Keratinocyte (primary cell): ENCODE results near the gene EHHADH. TPM values are rescaled to one million over a fixed set of nuclear protein-coding genes. Genes with fewer than 3 reads are reported as not detected.

ENCODE experiments used
- DNase-seq: peaks from one replicate; pipeline ENCODE4 v3.0.0-alpha.2; 2011; ENCODE audit warnings: low read depth, missing footprints, low spot score
- FAIRE-seq: peaks from 2 replicates; lab custom pipeline; 2011; peaks lifted over from hg19 to GRCh38; lab: Jason Lieb, UNC
- H2AFZ ChIP-seq: 2 replicates; pipeline ENCODE4 v1.6.0; 2012; ENCODE audit warnings: low read length, control low read depth, inconsistent platforms; ENCODE audit not compliant: control insufficient read depth
- H3K27ac ChIP-seq: 2 replicates; pipeline ENCODE4 v1.5.1; 2011; ENCODE audit warnings: low read length; ENCODE audit not compliant: control insufficient read depth, insufficient read depth
- H3K27me3 ChIP-seq: 3 replicates; pipeline ENCODE4 v1.6.0; 2011; ENCODE audit warnings: low read length; ENCODE audit not compliant: control insufficient read depth, insufficient read depth; ENCODE audit errors: extremely low read depth
- H3K36me3 ChIP-seq, 2 experiments: 2 replicates in 1 of 2; 3 replicates in 1 of 2; pipeline ENCODE4 v1.5.1; 2011; ENCODE audit warnings: low read length in 2 of 2, mild to moderate bottlenecking in 1 of 2; ENCODE audit not compliant: control insufficient read depth in 2 of 2, insufficient read depth in 2 of 2; ENCODE audit errors: extremely low read depth in 1 of 2
- H3K4me1 ChIP-seq: 3 replicates; pipeline ENCODE4 v1.5.1; 2011; ENCODE audit warnings: low read length; ENCODE audit not compliant: control insufficient read depth, insufficient read depth; ENCODE audit errors: extremely low read depth
- H3K4me2 ChIP-seq: 3 replicates; pipeline ENCODE4 v1.6.0; 2011; ENCODE audit warnings: low read depth, low read length; ENCODE audit not compliant: control insufficient read depth, insufficient read depth; ENCODE audit errors: extremely low read depth
- H3K4me3 ChIP-seq, 3 experiments: fragments of 200-600 bp in 1 of 3; sonication (generic) in 1 of 3; 2 replicates in 2 of 3; 3 replicates in 1 of 3; pipeline ENCODE4 v1.5.1; 2011 to 2016; ENCODE audit warnings: low read length in 3 of 3, mild to moderate bottlenecking in 3 of 3, control low read depth in 2 of 3, inconsistent platforms in 1 of 3, low read depth in 1 of 3, mixed read lengths in 1 of 3, mixed run types in 1 of 3, moderate library complexity in 1 of 3; ENCODE audit not compliant: control insufficient read depth in 2 of 3, insufficient read depth in 2 of 3; ENCODE audit errors: extremely low read depth in 1 of 3
- H3K79me2 ChIP-seq: 2 replicates; pipeline ENCODE4 v1.6.0; 2012; ENCODE audit warnings: low read length; ENCODE audit not compliant: control insufficient read depth, insufficient read depth
- H3K9ac ChIP-seq: 3 replicates; pipeline ENCODE4 v1.6.0; 2011; ENCODE audit warnings: low read length; ENCODE audit not compliant: control insufficient read depth, insufficient read depth; ENCODE audit errors: extremely low read depth
- H3K9me1 ChIP-seq: 3 replicates; pipeline ENCODE4 v1.6.0; 2011; ENCODE audit warnings: low read length; ENCODE audit not compliant: control insufficient read depth, insufficient read depth; ENCODE audit errors: extremely low read depth
- H3K9me3 ChIP-seq: 2 replicates; pipeline ENCODE4 v1.5.1; 2012; ENCODE audit warnings: low read depth, low read length; ENCODE audit not compliant: control insufficient read depth
- H4K20me1 ChIP-seq: 3 replicates; pipeline ENCODE4 v1.6.0; 2011; ENCODE audit warnings: low read length; ENCODE audit not compliant: control insufficient read depth, insufficient read depth; ENCODE audit errors: extremely low read depth
- EZH2 ChIP-seq: IDR thresholded peaks from one replicate; pipeline ENCODE4 v1.6.1; 2012; ENCODE audit warnings: inconsistent platforms, mild to moderate bottlenecking, low read length, moderate library complexity
- dilution Hi-C: fragments of 300-500 bp; cut with MboI; formaldehyde crosslinking; loops from one replicate; pipeline ENCODE4 v1.7.0; 2020; ENCODE audit warnings: low sequenced_read_pairs; ENCODE audit not compliant: extremely low pct_ligation_motif_present
- polyA plus RNA-seq, 5 experiments: library from polyadenylated mRNA; depleted of rRNA in 3 of 5; stranded (reverse) in 3 of 5; stranded (forward) in 1 of 5; unstranded in 1 of 5; fragments of >200 nt; gene quantifications; 1 replicate in 1 of 5; 2 replicates in 3 of 5; 3 replicates in 1 of 5; pipeline versions ENCODE4 v1.2.1 to v1.2.3, GENCODE V29; 2011 to 2012; ENCODE audit warnings: missing spikeins in 2 of 5, low read depth in 1 of 5, low replicate concordance in 1 of 5
- TF ChIP-seq, protein P1 (sequence below), 3 experiments: IDR thresholded peaks in 1 of 3; conservative IDR thresholded peaks in 1 of 3; optimal IDR thresholded peaks in 1 of 3; 2 replicates in 2 of 3; 3 replicates in 1 of 3; pipeline versions ENCODE3 to v1.5.1; 2011; ENCODE audit warnings: low read length in 3 of 3, mild to moderate bottlenecking in 3 of 3, moderate library complexity in 2 of 3, control low read depth in 1 of 3, inconsistent platforms in 1 of 3; ENCODE audit not compliant: insufficient read depth in 2 of 3; ENCODE audit errors: extremely low read depth in 1 of 3

EHHADH gene
- polyA plus RNA-seq, 1 donor (not counting 4 experiments of a cell fraction or from before 2014, with no cell fraction given): 5.6 TPM

DNA sequence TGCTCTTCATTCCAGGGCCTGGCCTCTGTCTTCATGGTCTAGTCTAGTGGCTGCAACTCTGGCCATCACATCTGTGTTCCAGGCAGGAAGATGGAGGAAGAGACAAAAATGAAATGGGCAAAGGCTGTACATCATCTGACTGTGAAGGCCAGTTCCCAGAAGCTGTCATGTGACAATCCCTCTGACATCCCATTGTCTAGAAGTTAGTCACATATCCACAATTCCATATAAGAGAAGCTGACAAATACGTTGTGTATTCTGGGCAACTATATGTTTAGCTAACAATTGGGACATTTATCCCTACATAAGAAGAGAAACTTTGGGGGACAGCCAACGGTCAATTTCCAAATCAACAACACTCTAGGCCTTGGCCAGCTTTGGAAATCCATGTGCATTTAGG is 66.5 kb downstream of the EHHADH start:
- no peak for TF ChIP-seq EZH2
- TF ChIP-seq, protein P1, sequence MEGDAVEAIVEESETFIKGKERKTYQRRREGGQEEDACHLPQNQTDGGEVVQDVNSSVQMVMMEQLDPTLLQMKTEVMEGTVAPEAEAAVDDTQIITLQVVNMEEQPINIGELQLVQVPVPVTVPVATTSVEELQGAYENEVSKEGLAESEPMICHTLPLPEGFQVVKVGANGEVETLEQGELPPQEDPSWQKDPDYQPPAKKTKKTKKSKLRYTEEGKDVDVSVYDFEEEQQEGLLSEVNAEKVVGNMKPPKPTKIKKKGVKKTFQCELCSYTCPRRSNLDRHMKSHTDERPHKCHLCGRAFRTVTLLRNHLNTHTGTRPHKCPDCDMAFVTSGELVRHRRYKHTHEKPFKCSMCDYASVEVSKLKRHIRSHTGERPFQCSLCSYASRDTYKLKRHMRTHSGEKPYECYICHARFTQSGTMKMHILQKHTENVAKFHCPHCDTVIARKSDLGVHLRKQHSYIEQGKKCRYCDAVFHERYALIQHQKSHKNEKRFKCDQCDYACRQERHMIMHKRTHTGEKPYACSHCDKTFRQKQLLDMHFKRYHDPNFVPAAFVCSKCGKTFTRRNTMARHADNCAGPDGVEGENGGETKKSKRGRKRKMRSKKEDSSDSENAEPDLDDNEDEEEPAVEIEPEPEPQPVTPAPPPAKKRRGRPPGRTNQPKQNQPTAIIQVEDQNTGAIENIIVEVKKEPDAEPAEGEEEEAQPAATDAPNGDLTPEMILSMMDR (optimal IDR thresholded peaks at IDR 0.05 in 1 of 3, IDR thresholded peaks at IDR 0.05 in 1 of 3, conservative IDR thresholded peaks at IDR 0.05 in 1 of 3; ENCODE audit: extremely low read depth in 1 of 3, insufficient read depth in 2 of 3, low read length in 3 of 3): no peak
- H3K9me3 ChIP-seq: no peaks in the 10 kb centered on the region
- no peaks in the 10 kb centered on the region for H3K4me1 ChIP-seq
- H3K36me3 ChIP-seq: peaks cover 0 to 2% of the 10 kb centered on the region in 2 experiments
- no peaks in the 10 kb centered on the region for H3K9me1 ChIP-seq
- H2AFZ ChIP-seq: no peak overlapping the region
- H3K27me3 ChIP-seq: no peaks in the 10 kb centered on the region
- no peak overlapping the region for H3K4me2 ChIP-seq
- no peak for DNase-seq
- no peak overlapping the region for H3K9ac ChIP-seq
- no peak overlapping the region for H3K4me3 ChIP-seq
- H3K79me2 ChIP-seq: no peaks in the 10 kb centered on the region
- dilution Hi-C loops: no loop called here
- no peak for FAIRE-seq
- no peaks in the 10 kb centered on the region for H4K20me1 ChIP-seq
- H3K27ac ChIP-seq: no peak overlapping the region

- Histone ChIP-seq H3K9me3 (no peaks in the 10 kb centered on the region), H3K4me2 (peak overlapping the region; percentile 24), H4K20me1 (no peaks in the 10 kb centered on the region), H3K4me1 (no peaks in the 10 kb centered on the region), H3K9ac (no peak overlapping the region), H3K4me3 (no peak overlapping the region), H3K9me1 (no peaks in the 10 kb centered on the region), H2AFZ (no peak overlapping the region), H3K27ac (no peak overlapping the region), H3K27me3 (peaks cover 10% of the 10 kb centered on the region), H3K36me3 (no peaks in the 10 kb centered on the region), H3K79me2 (no peaks in the 10 kb centered on the region)
- dilution Hi-C loops: no loop called here
- TF ChIP-seq, protein P1 (optimal IDR thresholded peaks at IDR 0.05 in 1 of 3, IDR thresholded peaks at IDR 0.05 in 1 of 3, conservative IDR thresholded peaks at IDR 0.05 in 1 of 3; ENCODE audit: extremely low read depth in 1 of 3, insufficient read depth in 2 of 3, low read length in 3 of 3): peak; percentile 50 to 60 (median 53)
- no peak for TF ChIP-seq EZH2
- DNase-seq: no peak
- peak; percentile 32 for FAIRE-seq
These were observed 77.0 kb downstream of the EHHADH start for GRCh38 chr3:185176750-185177359.
